Nasal cavity respiratory epithelium epithelial cell of viscerocranial mucosa (primary cell): ENCODE measurements around the gene FSTL4. TPM values are rescaled to one million over a fixed set of nuclear protein-coding genes. Genes with fewer than 3 reads are reported as not detected.

Experiments used
- total RNA-seq: library from RNA; depleted of rRNA; stranded (reverse); fragments of >200 nt; gene quantifications from 2 replicates; pipeline ENCODE4 v1.2.3, GENCODE V29; 2014

Gene FSTL4
- 0.28 and 0.34 TPM in 2 replicates for total RNA-seq

GRCh38 chr5:133612249-133612860 is at the start of gene FSTL4:
Gene FSTL4, minus strand, starts transcription at chr5:133612541.

